Type B pancreatic cell (in vitro differentiated cells): Measurements from ENCODE around the gene WDFY4. TPM values are rescaled to one million over a fixed set of nuclear protein-coding genes. Genes with fewer than 3 reads are reported as not detected.

Source experiments
- DNase-seq: peaks from one replicate; pipeline ENCODE4 v3.0.0; 2021; ENCODE audit warnings: mixed read lengths; ENCODE audit not compliant: unreplicated experiment; ENCODE audit errors: extremely low spot score
- H3K27ac Mint-ChIP-seq: 2 replicates; pipeline ENCODE4 v1.8.0; 2021; ENCODE audit warnings: mild to moderate bottlenecking, mixed read lengths
- H3K27me3 Mint-ChIP-seq: 2 replicates; pipeline ENCODE4 v1.8.0; 2021; ENCODE audit warnings: mixed read lengths
- H3K36me3 Mint-ChIP-seq: 2 replicates; pipeline ENCODE4 v1.8.0; 2021; ENCODE audit warnings: mixed read lengths
- H3K4me1 Mint-ChIP-seq: one replicate; pipeline ENCODE4 v1.8.0; 2021; ENCODE audit warnings: mixed read lengths; ENCODE audit not compliant: unreplicated experiment
- H3K4me3 Mint-ChIP-seq: 2 replicates; pipeline ENCODE4 v1.8.0; 2021; ENCODE audit warnings: mild to moderate bottlenecking, mixed read lengths
- H3K9me3 Mint-ChIP-seq: 2 replicates; pipeline ENCODE4 v1.8.0; 2021; ENCODE audit warnings: mixed read lengths
- CTCF ChIP-seq: fragments of 200-600 bp; sonication (generic); conservative IDR thresholded peaks from 2 replicates; pipeline ENCODE4 v1.5.0; 2021; ENCODE audit warnings: antibody characterized with exemption, mild to moderate bottlenecking
- total RNA-seq: library from RNA; stranded (reverse); gene quantifications from 2 replicates; pipeline ENCODE4 v1.2.1, GENCODE V29; 2021; ENCODE audit warnings: low replicate concordance

The WDFY4 gene
- total RNA-seq, 1 donor from 2014 or later: 0.05 TPM

- DNase-seq: no peak
- H3K36me3 Mint-ChIP-seq: no peaks in the 10 kb centered on the region
- no peak overlapping the region for H3K27ac Mint-ChIP-seq
- peaks cover 8% of the 10 kb centered on the region for H3K4me1 Mint-ChIP-seq
- no peak overlapping the region for H3K4me3 Mint-ChIP-seq
- no peaks in the 10 kb centered on the region for H3K9me3 Mint-ChIP-seq
- TF ChIP-seq CTCF: no peak
- peaks cover 9% of the 10 kb centered on the region for H3K27me3 Mint-ChIP-seq
These were observed 325.6 kb downstream of the WDFY4 start for GRCh38 chr10:49010295-49010694.

GRCh38 chr10:49010865-49011264 lies 326.2 kb downstream of the WDFY4 start:
- Mint-ChIP-seq H3K27me3 (peaks cover 9% of the 10 kb centered on the region), H3K9me3 (no peaks in the 10 kb centered on the region), H3K36me3 (no peaks in the 10 kb centered on the region), H3K27ac (no peak overlapping the region), H3K4me1 (peaks cover 8% of the 10 kb centered on the region), H3K4me3 (no peak overlapping the region)
- DNase-seq: no peak
- no peak for TF ChIP-seq CTCF

- Mint-ChIP-seq H3K27me3 (peaks cover 9% of the 10 kb centered on the region), H3K9me3 (no peaks in the 10 kb centered on the region), H3K27ac (no peak overlapping the region), H3K4me3 (no peak overlapping the region), H3K36me3 (no peaks in the 10 kb centered on the region), H3K4me1 (peaks cover 8% of the 10 kb centered on the region)
- no peak for TF ChIP-seq CTCF
- no peak for DNase-seq
These were observed 327.1 kb downstream of the WDFY4 start for GRCh38 chr10:49011756-49012155.

- Mint-ChIP-seq H3K27ac (no peak overlapping the region), H3K4me3 (no peak overlapping the region), H3K27me3 (peaks cover 9% of the 10 kb centered on the region), H3K36me3 (no peaks in the 10 kb centered on the region), H3K9me3 (no peaks in the 10 kb centered on the region), H3K4me1 (peaks cover 8% of the 10 kb centered on the region)
- no peak for TF ChIP-seq CTCF
- no peak for DNase-seq
These were observed 327.9 kb downstream of the WDFY4 start for GRCh38 chr10:49012603-49013002.

GRCh38 chr10:49015700-49016099 lies 331.0 kb downstream of the WDFY4 start:
- Mint-ChIP-seq H3K27me3 (peaks cover 6% of the 10 kb centered on the region), H3K36me3 (no peaks in the 10 kb centered on the region)
- no peak for TF ChIP-seq CTCF

GRCh38 chr10:49021685-49022084 lies 337.0 kb downstream of the WDFY4 start:
- Mint-ChIP-seq H3K9me3 (no peaks in the 10 kb centered on the region), H3K27me3 (peaks cover 6% of the 10 kb centered on the region), H3K4me3 (no peak overlapping the region)

More at GRCh38 chr10:49015700-49016099, 331.0 kb downstream of the WDFY4 start:
- H3K9me3 Mint-ChIP-seq: no peaks in the 10 kb centered on the region
- peaks cover 4% of the 10 kb centered on the region for H3K4me1 Mint-ChIP-seq
- DNase-seq: no peak
- no peak overlapping the region for H3K4me3 Mint-ChIP-seq
- H3K27ac Mint-ChIP-seq: no peak overlapping the region

More at GRCh38 chr10:49021685-49022084, 337.0 kb downstream of the WDFY4 start:
- Mint-ChIP-seq H3K27ac (no peak overlapping the region), H3K36me3 (no peaks in the 10 kb centered on the region), H3K4me1 (no peaks in the 10 kb centered on the region)
- no peak for TF ChIP-seq CTCF
- no peak for DNase-seq
